ENCODE data around the gene TENM4.

DNA sequence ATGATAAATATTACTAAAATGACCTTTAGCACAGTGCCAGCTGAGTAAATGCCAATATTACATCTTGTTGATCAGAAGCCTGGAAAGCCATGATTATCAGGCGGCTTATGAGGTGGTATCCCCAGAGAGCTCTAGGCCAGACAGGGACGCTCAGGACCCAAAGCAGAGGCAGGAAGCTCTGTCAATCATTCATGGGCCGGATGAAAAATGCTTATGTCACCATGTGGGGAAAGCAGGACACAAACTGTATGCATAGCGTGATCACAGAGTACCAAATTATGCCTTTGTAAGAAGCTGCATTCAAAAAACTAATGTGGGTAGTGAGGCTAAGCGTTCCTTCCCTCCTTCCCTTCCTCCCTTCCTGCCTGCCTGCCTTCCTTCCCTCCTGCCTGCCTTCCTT, 82.6 kb downstream of the TENM4 start:
- TF ChIP-seq GABPA (IDR thresholded peaks at IDR 0.05; ENCODE audit: low read depth) (no peak), BACH1 (IDR thresholded peaks at IDR 0.05; ENCODE audit: borderline replicate concordance) (no peak), STAT3 (IDR thresholded peaks at IDR 0.05; ENCODE audit: low read depth, low read length) (no peak), SP1 (IDR thresholded peaks at IDR 0.05; ENCODE audit: low read depth, low read length) (no peak), POLR2A (IDR thresholded peaks at IDR 0.05; ENCODE audit: low read depth, low read length) (no peak), RAD51 (IDR thresholded peaks at IDR 0.05) (no peak)
- TF ChIP-seq, protein P1, sequence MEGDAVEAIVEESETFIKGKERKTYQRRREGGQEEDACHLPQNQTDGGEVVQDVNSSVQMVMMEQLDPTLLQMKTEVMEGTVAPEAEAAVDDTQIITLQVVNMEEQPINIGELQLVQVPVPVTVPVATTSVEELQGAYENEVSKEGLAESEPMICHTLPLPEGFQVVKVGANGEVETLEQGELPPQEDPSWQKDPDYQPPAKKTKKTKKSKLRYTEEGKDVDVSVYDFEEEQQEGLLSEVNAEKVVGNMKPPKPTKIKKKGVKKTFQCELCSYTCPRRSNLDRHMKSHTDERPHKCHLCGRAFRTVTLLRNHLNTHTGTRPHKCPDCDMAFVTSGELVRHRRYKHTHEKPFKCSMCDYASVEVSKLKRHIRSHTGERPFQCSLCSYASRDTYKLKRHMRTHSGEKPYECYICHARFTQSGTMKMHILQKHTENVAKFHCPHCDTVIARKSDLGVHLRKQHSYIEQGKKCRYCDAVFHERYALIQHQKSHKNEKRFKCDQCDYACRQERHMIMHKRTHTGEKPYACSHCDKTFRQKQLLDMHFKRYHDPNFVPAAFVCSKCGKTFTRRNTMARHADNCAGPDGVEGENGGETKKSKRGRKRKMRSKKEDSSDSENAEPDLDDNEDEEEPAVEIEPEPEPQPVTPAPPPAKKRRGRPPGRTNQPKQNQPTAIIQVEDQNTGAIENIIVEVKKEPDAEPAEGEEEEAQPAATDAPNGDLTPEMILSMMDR (IDR thresholded peaks at IDR 0.05 in 2 of 3, conservative IDR thresholded peaks at IDR 0.05 in 1 of 3; ENCODE audit: control insufficient read depth in 2 of 3, extremely low read depth in 1 of 3, insufficient read depth in 1 of 3, low read depth in 3 of 3, low read length in 3 of 3) = no peak
